ENCODE measurements around the gene PAN2.

Gene PAN2, protein sequence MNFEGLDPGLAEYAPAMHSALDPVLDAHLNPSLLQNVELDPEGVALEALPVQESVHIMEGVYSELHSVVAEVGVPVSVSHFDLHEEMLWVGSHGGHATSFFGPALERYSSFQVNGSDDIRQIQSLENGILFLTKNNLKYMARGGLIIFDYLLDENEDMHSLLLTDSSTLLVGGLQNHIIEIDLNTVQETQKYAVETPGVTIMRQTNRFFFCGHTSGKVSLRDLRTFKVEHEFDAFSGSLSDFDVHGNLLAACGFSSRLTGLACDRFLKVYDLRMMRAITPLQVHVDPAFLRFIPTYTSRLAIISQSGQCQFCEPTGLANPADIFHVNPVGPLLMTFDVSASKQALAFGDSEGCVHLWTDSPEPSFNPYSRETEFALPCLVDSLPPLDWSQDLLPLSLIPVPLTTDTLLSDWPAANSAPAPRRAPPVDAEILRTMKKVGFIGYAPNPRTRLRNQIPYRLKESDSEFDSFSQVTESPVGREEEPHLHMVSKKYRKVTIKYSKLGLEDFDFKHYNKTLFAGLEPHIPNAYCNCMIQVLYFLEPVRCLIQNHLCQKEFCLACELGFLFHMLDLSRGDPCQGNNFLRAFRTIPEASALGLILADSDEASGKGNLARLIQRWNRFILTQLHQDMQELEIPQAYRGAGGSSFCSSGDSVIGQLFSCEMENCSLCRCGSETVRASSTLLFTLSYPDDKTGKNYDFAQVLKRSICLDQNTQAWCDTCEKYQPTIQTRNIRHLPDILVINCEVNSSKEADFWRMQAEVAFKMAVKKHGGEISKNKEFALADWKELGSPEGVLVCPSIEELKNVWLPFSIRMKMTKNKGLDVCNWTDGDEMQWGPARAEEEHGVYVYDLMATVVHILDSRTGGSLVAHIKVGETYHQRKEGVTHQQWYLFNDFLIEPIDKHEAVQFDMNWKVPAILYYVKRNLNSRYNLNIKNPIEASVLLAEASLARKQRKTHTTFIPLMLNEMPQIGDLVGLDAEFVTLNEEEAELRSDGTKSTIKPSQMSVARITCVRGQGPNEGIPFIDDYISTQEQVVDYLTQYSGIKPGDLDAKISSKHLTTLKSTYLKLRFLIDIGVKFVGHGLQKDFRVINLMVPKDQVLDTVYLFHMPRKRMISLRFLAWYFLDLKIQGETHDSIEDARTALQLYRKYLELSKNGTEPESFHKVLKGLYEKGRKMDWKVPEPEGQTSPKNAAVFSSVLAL

DNA sequence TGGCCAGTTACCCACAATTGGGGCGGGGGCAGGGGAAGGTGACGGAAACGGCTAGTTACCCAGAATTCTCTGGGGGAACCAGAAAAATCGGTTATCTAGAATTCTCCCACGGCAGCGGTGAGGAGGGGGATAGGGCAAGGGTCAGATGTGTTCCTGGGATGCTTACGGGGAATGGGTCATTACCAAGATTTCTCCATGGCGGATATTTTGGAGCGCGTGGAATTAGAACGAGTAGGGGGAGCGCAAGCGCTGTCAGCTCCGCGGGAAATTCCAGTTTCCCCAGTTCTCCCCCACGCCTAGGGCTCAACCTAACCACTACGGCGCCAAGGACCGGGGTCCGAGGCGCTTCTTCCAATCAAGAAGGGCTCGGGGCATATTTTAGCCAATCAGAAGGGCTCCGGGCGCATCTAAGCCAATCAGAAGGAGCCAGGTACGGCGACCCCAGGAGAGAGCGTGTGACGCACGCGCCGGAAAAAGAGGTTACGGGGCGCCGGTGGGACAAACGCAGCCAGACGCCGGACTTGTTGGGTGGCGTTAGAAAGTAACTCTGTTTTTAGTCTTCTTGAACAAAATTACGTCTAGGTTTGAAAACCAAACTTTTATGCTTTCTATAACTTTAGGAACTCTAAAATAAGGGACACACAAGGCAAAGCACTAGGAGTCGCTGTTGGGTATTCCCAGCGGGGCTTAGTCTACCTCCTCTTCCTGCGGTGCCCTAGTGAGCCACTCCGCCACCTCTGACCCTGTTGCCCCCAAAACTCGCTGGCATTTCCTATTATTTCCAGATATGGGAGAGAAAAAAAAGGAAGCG, at the start of gene PAN2:
PAN2 (minus strand) TSS at position 322 of the 811 bp plus-strand sequence. CDS start 906 bp downstream, outside the sequence.
- in situ Hi-C loops (cut with MboI; ENCODE audit: low sequenced_read_pairs) = no loop called here

DNA sequence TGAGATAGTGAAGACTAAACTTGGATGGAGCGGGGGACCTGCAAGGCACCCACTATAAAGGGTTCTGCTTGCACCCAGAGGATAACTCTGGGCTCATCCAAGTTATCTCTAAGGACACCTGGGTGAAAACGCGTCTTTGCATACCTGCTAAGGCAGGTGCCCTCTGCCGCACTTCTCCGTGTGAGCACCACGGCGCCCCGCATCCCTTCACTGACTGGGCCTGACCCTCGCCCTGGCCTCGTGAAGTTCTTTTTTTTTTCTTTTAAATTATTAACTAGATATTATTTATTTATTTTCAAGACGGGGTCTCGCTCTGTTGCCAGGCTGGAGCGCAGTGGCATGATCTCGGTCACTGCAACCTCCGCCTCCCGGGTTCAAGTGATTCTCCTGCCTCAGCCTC, 48.8 kb upstream of the PAN2 start:
- in situ Hi-C loops (cut with MboI; ENCODE audit: low sequenced_read_pairs) = no loop called here

DNA sequence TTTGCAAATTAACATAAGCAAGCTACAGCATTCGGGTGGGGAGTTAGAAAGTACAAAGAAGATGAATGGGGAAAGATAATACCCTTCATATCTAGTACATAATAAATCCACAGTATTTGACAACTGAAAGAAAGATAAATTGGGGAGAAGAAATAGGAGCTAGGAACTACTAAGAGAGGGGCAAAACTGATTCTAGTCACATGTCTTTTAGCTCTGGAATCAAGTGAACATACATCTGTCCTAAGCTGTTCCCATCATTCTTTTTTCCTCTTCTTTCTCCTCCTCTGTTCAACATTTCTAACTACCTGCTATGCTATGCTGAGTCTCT, 44.2 kb upstream of the PAN2 start:
- in situ Hi-C loops (cut with MboI; ENCODE audit: low sequenced_read_pairs) = no loop called here

- in situ Hi-C loops (cut with MboI; ENCODE audit: low sequenced_read_pairs) = no loop called here
Observed at GRCh38 chr12:56377310-56377988, 43.6 kb upstream of the PAN2 start.

GRCh38 chr12:56375598-56376434, 42.0 kb upstream of the PAN2 start:
- in situ Hi-C loops (cut with MboI; ENCODE audit: low sequenced_read_pairs) = no loop called here

GRCh38 chr12:56374726-56375597, 41.2 kb upstream of the PAN2 start:
- in situ Hi-C loops (cut with MboI; ENCODE audit: low sequenced_read_pairs) = no loop called here

GRCh38 chr12:56373515-56373914, 39.7 kb upstream of the PAN2 start:
- in situ Hi-C loops (cut with MboI; ENCODE audit: low sequenced_read_pairs) = no loop called here

- in situ Hi-C loops (cut with MboI; ENCODE audit: low sequenced_read_pairs) = no loop called here
Observed at GRCh38 chr12:56366948-56367347, 33.1 kb upstream of the PAN2 start.

DNA sequence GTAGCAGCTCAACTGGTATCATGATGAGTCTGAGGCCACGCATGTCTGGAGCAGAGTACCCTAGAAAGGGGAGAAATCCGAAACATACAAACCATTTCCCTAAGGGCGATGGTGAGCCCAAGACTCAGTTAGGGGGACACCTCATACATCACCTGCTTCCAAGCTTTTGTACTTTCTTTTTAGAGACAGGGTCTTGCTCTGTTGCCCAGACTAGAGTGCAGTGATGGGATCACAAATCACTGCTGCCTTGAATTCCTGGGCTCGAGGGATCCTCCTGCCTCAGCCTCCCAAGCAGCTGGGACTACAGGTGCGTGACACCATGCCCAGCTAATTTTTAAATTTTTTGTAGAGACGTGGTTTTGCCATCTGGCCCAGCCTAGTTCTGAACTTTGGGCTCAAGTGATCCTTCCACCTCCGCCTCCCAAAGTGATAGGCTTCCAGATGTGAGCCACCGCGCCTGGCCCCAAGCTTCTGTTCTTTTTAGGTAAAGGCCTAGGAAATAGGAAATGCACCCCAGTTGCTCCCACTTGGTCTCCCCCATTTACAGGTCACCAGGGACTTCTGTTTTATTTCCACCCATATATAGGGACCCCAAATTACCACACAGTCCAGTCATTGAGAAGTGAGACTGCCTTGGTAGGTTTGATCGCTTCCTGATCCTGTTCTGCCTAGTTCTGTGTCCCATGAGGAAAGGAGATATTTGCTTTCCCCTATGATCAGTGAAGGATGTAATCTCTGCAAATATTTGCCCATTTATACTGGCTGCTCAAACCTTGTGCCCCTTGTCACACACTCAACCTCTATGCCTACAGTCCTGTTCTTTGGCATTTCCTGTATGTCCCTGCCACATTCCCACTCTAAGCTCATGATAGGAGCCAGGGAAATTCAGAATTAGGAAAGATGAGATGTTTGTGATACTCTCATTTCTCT, 28.6 kb upstream of the PAN2 start, which contains the start of gene APOF:
APOF (minus strand) TSS at position 728 of the 930 bp plus-strand sequence; CDS start at position 616, 112 bp downstream.
- in situ Hi-C loops (cut with MboI; ENCODE audit: low sequenced_read_pairs) = no loop called here

GRCh38 chr12:56361487-56362129, 27.8 kb upstream of the PAN2 start:
- in situ Hi-C loops (cut with MboI; ENCODE audit: low sequenced_read_pairs) = no loop called here

DNA sequence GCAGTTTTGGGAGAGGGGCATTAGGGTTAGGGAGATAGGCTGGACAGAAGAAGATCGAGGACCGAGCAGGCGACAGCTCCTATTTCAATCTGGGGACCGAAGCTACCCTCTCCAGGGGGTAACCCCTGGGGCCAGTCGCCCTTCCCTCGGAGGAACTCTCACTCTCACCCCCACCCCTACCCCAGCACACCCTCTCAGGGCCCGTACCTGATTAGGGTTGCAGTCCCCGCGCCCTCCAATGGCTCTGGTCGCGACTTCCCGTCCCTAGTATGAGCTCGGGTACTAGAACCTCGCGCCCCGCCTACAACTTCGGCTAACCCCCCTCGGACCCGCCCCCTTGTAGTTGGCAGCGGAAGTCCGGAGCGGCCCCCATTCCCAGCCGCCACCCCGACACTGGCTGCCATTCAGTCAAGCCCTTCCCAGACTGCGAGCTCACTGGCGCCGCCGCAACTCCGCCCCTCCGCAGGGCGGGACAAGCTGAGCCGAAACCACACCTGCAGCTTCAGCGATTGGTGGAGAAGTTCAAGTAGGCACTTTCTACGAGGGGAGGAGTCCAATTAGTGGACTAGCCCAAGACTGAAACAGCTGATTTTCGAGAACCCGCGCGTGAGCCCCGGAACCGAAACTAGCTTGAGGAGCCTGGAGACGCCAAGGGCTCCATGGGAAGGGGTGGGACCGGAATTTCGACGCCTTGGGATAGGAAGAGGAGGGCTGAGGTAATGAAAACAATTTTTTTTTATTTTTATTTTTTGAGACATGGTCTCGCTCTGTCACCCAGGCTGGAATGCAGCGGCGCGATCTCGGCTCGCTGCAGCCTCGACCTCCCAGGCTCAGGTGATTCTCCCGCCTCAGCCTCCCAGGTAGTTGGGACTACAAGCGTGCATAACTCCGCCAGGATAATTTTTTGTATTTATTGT, 26.3 kb upstream of the PAN2 start, which contains the start of gene STAT2:
STAT2 (minus strand) TSS at position 257 of the 917 bp plus-strand sequence. CDS start 3,536 bp downstream, outside the sequence.
- in situ Hi-C loops (cut with MboI; ENCODE audit: low sequenced_read_pairs) = no loop called here

DNA sequence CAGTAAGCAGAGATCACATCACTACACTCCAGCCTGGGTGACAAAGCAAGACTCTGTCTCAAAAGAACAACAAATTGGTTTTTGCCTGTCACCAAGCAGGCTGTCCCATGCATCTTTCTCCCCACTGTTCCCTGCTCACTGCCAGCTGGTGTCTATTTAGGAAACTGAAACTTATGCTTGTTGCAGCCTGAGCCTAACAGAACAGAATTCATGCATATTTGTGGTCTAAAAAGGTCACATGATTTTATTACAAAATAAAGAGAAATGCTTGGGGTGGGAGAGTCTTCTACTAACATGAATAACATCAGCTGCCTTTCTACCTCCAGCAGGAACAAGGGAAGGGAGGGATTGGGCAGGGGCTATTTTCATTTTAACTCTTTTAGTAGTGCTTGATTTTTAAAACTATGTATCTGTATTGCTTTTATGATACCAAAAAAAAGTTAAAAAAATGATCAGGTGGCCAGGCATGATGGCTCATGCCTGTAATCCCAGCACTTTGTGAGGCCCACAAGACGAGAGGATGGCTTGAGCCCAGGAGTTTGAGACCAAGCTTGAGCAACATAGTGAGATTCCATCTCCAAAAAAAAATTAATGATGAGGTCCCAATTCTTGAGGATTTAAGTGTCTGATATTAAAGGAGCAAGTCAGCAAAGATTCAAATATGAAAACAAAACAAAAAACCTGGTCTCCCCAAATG, 25.2 kb upstream of the PAN2 start:
- in situ Hi-C loops (cut with MboI; ENCODE audit: low sequenced_read_pairs) = no loop called here

- in situ Hi-C loops (cut with MboI; ENCODE audit: low sequenced_read_pairs) = no loop called here
Observed at GRCh38 chr12:56351325-56351724, 17.5 kb upstream of the PAN2 start.

DNA sequence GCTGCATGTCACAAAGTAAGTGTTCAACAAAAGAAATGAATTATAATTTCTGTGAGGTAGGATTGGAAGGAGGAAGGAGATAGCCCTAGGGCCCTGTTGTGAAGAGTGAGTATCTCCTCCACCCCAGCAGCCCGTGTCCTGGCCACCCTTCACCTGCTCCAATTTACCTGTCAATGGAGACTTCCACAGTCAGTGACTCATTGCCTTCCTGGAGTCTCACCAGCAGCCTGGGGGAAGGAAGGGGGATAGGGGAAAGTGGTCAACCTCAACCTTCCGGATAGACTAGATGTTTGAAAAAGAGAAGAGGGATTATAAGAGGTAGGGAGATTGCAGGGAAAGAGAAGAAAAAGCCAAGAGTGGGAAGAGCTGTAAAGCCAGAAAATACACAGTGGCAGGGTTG, 16.9 kb upstream of the PAN2 start:
- in situ Hi-C loops (cut with MboI; ENCODE audit: low sequenced_read_pairs) = no loop called here

DNA sequence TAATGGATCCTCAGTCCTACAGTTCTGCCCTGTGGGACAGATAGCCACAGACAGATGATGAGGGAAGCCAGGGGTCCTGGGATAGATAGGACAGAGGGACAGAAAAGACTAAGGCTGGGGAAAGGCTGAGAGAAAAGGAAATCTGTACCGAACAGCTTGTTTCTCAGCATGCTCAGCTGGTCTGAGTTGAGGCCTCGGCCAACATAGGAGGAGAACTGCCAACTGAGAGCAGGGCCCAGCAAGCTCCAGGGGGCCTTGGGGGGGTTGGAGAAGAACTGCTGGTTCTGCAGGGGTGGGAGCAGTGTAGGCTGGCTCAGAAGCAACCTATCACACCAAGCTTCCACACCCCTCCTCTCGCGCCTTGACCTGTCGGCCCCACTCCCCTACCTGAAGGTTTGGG, 15.0 kb upstream of the PAN2 start:
- in situ Hi-C loops (cut with MboI; ENCODE audit: low sequenced_read_pairs) = no loop called here
